Right atrium auricular region (tissue), 2 donors: ENCODE data around the gene IGF2BP3. TPM values are rescaled to one million over a fixed set of nuclear protein-coding genes. Genes with fewer than 3 reads are reported as not detected.

Experiments used
- DNase-seq: peaks from one replicate; pipeline ENCODE4 v3.0.0-alpha.2; 2019; ENCODE audit warnings: low spot score
- H3K27ac ChIP-seq, 2 donors: fragments of 200-600 bp; sonication (generic); 1 replicate in 1 of 2; 2 replicates in 1 of 2; pipeline ENCODE4 v1.5.1; 2016 to 2019
- H3K27me3 ChIP-seq, 2 donors: fragments of 200-600 bp; sonication (generic); one replicate each; pipeline versions ENCODE4 v1.5.1 to v1.6.0; 2017 to 2019
- H3K36me3 ChIP-seq: fragments of 200-600 bp; sonication (generic); one replicate; pipeline ENCODE4 v1.5.1; 2016
- H3K4me1 ChIP-seq, 2 donors: fragments of 200-600 bp; sonication (generic); one replicate each; pipeline versions ENCODE4 v1.5.1 to v1.6.0; 2017 to 2019
- H3K4me3 ChIP-seq, 2 donors: fragments of 200-600 bp; sonication (generic); 1 replicate in 1 of 2; 2 replicates in 1 of 2; pipeline ENCODE4 v1.5.1; 2017 to 2019; ENCODE audit warnings: mild to moderate bottlenecking in 1 of 2, moderate library complexity in 1 of 2
- H3K9me3 ChIP-seq, 2 donors: fragments of 200-600 bp; sonication (generic); one replicate each; pipeline ENCODE4 v1.5.1; 2019
- CTCF ChIP-seq, 2 donors: fragments of 200-600 bp; sonication (generic); IDR thresholded peaks; one replicate each; pipeline ENCODE4 v1.5.1; 2019; ENCODE audit warnings: antibody characterized with exemption in 2 of 2
- total RNA-seq, 2 donors: library from RNA; depleted of rRNA; stranded (reverse); fragments of >200 nt; gene quantifications; one replicate each; pipeline ENCODE4 v1.1.0, GENCODE V29; 2016

Gene IGF2BP3
- total RNA-seq, 2 donors from 2014 or later, result not detected

GRCh38 chr7:23373151-23374004 is 96.9 kb downstream of the IGF2BP3 start:
- DNase-seq, result no peak
- Histone ChIP-seq H3K4me1 (no peaks in the 10 kb centered on the region), H3K27ac (no peak overlapping the region), H3K27me3 (no peaks in the 10 kb centered on the region), H3K9me3 (no peaks in the 10 kb centered on the region), H3K4me3 (no peak overlapping the region), H3K36me3 (no peaks in the 10 kb centered on the region)
- no peak for TF ChIP-seq CTCF (IDR thresholded peaks at IDR 0.05)

GRCh38 chr7:23372611-23373010 is 97.7 kb downstream of the IGF2BP3 start:
- Histone ChIP-seq H3K9me3 (no peaks in the 10 kb centered on the region), H3K4me3 (no peak overlapping the region), H3K27ac (no peak overlapping the region), H3K4me1 (no peaks in the 10 kb centered on the region), H3K27me3 (no peaks in the 10 kb centered on the region), H3K36me3 (no peaks in the 10 kb centered on the region)
- no peak for TF ChIP-seq CTCF (IDR thresholded peaks at IDR 0.05)
- DNase-seq, result no peak

- H3K27me3 ChIP-seq, result no peaks in the 10 kb centered on the region
- H3K27ac ChIP-seq, result no peak overlapping the region
- no peak for DNase-seq
- no peaks in the 10 kb centered on the region for H3K4me1 ChIP-seq
- no peak overlapping the region for H3K4me3 ChIP-seq
- H3K36me3 ChIP-seq, result no peaks in the 10 kb centered on the region
- H3K9me3 ChIP-seq, result no peaks in the 10 kb centered on the region
- TF ChIP-seq CTCF (IDR thresholded peaks at IDR 0.05), result no peak
Observed at GRCh38 chr7:23371654-23372053, 98.6 kb downstream of the IGF2BP3 start.

GRCh38 chr7:23369695-23370404 is 100.4 kb downstream of the IGF2BP3 start:
- TF ChIP-seq CTCF (IDR thresholded peaks at IDR 0.05), result no peak

GRCh38 chr7:23369100-23369499 is 101.2 kb downstream of the IGF2BP3 start:
- Histone ChIP-seq H3K4me1 (no peaks in the 10 kb centered on the region), H3K9me3 (no peaks in the 10 kb centered on the region), H3K27me3 (no peaks in the 10 kb centered on the region), H3K36me3 (no peaks in the 10 kb centered on the region), H3K4me3 (no peak overlapping the region), H3K27ac (no peak overlapping the region)
- DNase-seq, result no peak
- no peak for TF ChIP-seq CTCF (IDR thresholded peaks at IDR 0.05)

More at GRCh38 chr7:23369695-23370404, 100.4 kb downstream of the IGF2BP3 start:
- Histone ChIP-seq H3K27me3 (no peaks in the 10 kb centered on the region), H3K36me3 (no peaks in the 10 kb centered on the region), H3K4me1 (no peaks in the 10 kb centered on the region), H3K27ac (no peak overlapping the region), H3K9me3 (no peaks in the 10 kb centered on the region), H3K4me3 (no peak overlapping the region)
- no peak for DNase-seq
